COLO668 (cell line): ENCODE measurements around the gene PCSK6.
"Not testable (repeated sequence)": the region's sequence is repeated elsewhere in the genome, so short reads cannot be mapped to it uniquely, and the experiment has no call there.

Source experiments
- DNase-seq: peaks from one replicate; lab custom pipeline; 2025; ENCODE audit not compliant: unreplicated experiment; lab: John Stamatoyannopoulos, UW

Gene PCSK6

DNA sequence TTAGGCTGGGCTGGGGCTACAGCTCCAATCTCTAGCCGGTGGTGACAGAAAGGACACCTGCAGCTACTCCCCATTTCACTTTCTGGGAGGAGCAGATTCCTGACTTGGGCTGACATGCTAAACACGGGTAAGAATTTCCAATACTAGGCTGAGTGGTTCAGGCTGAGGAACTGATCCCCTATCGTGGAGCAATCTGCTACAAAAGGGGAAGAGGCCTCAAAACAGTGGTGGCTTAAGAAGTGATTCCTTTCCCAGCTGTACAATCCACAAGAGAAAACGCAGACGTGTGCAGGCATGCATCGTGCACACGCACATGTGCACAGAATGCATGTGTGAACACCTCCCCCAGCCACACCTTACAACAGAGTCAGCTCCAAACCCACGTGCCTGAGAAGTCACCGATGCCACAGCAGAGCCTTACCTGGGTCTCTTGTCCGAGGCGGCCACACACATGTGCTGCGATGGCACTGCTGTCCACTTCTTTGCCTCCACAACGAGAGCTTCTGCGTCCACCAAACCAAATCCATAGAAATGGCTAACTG, 107.8 kb downstream of the PCSK6 start:
- DNase-seq: no peak

DNA sequence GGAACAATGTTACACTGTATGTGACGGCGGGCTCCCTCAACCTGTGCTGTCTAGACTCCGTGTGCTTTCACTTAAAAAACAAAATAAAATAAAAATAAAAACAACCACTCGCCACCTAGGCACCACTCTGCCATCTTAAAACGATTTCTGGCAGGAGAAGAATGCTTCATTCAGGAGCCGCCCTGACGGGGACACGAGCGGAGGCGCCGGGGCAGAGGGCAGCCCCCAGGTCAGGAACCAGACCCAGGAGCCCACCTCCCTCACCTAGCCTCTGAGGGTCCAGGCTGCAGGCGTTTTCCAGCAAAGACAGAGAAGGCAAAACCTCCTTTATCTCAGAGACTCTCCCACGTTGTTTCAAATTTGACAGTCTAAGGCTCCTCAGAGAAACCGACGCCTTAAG, 109.4 kb downstream of the PCSK6 start:
- no peak for DNase-seq

DNA sequence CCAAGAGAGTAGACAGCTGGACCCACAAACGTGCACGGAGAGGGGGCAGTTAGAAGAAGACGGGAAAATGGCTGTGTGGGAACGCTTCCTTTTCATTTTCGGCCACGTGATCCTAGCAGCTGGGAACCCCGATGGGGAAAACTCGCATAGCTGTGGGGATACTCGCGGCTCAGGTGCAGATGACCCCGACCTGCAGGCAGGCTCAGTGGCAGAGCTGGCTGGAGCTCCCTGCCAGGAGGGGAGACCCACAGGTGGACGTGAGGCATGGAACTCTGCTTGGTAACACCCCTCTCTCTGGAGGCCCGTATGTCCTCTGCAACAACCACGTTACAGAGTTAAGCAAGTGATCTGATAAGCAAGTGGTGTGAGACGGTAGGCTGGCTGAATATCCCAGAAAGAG, 109.9 kb downstream of the PCSK6 start:
- no peak for DNase-seq

DNA sequence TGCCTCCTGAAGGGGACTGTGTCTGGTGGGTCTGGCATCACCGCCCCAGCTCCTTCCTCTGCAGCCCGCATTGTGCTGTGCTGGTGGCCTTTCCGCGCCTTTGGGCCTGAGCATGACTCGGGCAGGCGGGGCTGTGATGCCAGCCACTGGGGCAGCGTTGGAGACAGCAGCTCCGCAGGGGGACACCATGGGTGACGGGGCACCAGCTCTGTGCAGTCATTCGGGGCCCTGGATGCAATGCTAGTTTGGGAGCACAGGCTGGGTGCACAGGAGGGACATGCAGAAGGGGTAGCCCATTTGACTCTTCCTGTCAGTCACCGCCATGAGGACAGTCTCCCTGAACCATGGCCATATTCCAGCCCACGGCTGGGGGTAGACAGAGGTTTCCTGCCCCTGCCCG, 110.6 kb downstream of the PCSK6 start:
- DNase-seq: no peak

DNA sequence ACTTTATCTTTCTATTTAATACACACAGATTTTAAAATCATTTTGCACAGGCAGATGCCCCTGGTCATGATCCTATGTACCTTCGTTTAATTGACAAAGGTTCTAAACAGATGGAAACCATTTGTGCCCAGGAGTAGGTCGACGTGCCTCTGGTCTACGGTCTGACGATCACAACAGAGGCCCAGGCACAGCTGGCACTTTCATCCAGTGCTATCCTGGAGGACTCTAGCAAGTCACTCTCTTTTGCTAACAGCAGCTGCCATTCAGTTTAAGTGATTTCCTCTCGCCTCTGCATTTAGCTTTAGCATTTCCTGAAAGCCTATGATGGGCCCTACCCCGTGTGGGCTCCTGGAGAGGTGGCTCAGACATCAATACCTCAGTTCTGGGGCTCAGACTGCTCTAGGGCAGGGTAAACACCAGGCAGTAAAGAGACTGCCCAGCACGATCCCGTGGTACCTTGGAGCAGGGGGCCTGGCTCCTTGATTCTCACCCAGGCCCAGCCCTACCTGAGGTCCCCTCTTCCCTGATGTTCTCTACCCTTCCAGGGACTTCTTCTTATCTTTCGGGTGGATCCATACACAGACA, 111.2 kb downstream of the PCSK6 start:
- DNase-seq: no peak

DNA sequence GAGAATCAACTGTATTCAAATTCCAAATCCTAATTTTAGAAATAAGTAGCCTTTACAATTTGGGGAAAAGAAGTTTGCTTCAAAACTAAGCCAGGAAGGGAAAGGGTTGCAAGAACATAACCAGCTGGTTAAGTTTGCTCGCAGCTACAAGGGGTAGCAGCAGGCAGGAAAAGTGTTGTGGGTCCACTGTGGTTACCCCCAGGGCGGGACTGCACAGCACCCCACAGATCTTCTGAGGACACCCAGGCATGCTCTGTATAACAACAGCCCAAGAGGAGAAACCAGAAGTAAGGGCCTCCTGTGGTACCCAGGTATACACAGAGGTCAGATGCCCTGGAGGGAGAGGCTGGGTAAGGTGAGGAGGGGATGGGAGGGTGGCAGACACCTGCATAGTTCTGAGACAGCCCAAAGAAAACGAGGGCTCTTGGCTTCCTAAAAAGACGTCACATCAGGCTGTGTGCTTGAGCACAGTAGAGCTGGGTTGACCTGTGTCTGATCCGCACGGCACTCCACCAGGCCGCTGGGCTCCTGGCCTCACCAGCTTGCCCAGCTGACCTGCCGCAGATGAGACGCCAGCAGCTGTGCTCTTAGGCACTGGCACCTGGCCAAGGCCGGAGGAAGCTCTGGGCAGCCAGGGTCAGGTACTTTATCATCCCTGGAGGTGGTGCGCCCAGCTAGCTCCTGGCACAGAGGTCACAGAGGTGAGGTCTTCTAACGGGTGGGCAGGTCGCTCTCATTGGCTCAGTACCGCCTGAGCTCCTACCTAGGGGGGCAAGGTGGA, 112.7 kb downstream of the PCSK6 start:
- no peak for DNase-seq

DNA sequence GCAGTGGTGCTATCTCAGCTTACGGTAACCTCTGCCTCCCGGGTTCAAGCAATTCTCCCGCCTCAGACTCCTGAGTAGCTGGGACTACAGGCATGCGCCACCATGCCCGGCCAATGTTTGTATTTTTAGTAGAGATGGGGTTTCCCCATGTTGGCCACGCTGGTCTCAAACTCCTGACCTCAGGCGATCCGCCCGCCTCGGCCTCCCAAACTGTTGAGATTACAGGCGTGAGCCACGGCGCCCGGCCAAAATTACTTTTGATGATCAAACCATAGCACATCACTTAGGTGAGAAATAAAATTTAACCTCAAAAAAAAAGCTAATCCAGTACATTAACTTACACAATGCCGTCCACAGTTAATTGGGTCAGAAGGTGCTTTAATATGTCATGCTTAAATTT, 114.5 kb downstream of the PCSK6 start:
- DNase-seq: not testable (repeated sequence)

DNA sequence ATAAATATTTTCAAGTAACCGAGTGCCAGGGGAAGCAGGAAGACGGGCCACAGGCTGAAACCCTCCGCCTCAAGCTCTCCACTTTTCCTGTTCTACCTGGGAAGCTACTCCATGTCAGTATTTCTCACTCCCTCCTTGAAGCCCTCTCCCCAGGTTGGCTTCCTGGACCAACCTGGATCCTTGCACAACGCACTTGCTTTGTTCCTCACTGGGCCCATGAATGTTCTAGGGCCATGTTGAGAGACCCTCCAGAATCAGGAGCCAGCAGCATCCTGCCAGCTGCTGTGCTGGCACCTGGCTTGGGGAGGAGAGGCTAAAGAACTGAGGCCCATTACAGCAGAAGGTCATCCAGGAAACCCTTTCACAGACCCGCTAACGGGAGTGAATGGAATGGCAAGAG, 115.2 kb downstream of the PCSK6 start:
- DNase-seq: no peak

DNA sequence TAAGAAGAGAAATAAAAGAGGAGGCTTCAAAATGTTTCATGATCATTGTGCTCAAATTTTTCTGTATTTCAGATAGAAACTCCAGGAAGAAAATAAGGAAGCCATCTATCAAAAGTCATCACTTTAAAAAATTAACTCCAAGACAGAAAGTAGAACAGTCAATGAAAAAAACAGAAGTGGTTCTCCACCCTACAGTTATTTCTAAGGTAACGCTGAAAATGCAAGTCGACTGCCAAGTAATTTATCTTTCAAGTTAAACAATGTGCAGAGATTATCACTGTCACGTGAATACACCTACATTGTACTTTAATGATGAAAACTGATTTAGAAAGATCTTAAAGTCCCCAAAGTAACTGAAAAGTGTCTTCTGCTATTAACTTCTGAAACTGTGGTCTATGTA, 115.9 kb downstream of the PCSK6 start:
- DNase-seq: no peak

DNA sequence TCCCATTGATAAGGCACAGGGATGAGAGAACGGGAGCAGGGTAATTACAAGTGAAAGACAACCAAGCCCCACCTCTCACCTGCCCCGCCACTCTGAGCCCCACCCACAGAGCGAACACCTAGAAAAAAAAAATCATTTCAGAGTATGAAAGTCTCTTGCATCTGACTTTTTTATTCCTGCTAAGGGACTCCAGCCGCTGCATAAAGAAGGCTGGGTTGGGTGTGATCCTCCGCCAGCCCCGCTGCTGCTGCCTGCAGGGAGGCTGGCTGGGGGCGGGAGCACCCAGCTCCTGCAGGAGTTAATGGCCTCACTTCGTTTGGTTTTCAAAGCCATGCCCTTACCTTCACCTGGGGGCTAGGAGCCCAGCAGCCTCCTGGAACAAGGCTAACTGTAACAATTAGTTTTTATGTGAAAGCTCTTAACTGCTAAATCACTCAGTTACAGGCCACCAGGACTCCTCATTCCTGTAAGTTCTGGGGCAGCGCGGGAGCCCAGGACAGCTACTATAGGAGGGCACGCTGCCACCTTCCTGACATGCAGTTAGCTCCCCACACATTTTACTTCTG, 116.5 kb downstream of the PCSK6 start:
- no peak for DNase-seq

DNA sequence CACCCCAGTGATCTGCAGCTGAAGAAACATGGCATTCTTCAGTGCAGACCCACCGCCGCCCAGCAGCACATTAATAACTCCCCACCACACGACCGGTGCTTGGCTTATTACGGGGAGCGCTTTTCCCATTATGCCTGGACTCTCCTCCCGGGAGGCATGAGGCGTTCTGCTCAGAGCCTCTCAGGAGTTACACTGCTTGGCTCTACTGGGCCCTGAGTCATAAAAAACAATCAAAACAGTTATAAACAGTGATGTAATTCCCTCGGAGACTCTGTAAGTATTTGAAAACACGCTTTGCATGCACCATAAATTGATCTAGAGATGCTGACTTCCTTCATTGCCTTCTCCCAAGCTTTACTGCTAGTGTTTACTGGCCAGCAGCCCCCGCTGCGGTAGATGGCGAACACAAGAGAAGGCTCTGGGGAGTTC, 117.3 kb downstream of the PCSK6 start:
- no peak for DNase-seq

DNA sequence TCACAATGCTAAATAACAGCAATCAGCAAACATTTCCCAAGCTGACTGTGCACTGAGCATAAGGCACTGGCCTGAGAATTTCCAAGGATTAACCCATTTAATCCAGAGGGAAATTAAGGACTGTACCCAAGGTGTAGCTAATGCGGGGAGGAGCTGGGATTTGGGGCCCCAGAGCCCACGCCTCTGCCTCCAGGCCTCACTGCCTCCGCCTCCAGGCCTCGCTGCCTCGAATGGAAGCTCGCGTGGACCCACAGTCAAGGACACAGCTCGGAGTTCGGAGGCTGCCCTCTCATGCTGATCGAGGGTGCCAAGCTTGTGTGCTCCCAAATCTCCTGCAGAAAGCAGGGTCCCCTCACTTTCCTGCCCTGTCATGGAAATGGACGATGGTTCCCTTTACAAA, 118.0 kb downstream of the PCSK6 start:
- DNase-seq: no peak

DNA sequence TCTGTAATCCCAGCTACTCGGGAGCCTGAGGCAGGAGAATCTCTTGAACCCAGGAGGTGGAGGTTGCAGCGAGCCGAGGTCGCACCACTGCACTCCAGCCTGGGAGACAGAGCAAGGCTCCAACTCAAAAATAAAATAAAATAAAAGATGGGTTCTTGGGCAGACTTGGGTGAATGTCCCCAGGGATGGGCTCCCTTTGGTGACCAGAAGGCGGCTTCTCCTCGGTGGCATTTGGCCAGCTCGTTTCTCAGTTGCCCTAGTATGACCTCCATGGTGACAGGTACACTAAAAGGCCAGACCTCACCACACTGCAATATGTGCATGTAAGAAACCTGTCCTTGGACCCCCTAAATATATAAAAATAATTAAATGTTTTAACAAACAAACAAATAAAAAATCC, 118.4 kb downstream of the PCSK6 start:
- no peak for DNase-seq

DNA sequence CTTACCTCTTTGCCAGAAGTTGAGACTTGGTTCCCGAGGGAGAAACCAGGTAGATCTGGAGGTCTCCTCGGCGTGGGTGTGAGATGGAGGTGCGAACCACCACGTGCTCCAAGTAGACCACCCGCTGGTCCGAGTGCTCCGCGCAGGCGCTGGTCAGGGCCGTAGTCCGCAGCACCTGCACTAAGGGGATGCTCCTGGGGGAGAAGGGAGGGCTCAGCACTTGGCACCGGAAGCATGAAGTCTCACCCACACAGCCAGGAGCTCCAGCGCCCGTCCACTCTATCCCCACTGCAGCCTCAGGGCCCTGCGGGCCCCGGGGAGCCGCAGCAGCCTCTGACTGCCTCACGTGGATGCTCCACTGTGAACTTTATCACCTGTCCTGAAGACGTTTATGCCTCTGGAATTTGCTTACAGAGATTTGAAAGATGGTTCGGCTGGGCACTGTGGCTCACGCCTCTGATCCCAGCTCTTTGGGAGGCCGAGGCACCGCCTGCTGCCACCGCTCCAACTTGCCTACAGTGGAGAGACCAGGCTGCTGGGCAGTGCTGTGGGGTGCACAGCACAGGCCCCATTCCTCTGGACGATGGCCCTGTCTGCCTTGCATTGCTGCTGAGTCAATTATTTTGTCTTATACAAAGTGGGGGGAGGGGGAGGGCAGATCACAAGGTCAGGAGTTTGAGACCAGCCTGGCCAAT, 119.0 kb downstream of the PCSK6 start:
- no peak for DNase-seq

DNA sequence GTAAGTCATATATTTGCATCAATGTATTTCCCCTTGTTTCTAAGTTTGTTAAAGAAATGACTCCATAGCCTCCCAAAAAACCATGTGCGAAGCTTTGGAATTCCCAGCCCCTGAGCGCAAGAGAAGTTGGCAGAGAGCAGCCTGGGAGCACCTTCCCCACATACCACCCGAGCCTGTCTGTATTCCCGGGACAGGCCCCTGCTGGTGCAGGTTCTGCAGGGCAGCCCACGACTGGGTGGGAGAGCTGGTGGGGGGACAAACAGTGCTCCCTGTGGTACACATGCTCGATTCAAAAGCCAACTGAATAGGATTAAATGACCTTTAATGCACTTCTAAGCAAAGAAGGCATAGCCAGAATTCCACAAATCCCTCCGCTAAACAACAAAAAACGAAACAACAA, 119.8 kb downstream of the PCSK6 start:
- no peak for DNase-seq

DNA sequence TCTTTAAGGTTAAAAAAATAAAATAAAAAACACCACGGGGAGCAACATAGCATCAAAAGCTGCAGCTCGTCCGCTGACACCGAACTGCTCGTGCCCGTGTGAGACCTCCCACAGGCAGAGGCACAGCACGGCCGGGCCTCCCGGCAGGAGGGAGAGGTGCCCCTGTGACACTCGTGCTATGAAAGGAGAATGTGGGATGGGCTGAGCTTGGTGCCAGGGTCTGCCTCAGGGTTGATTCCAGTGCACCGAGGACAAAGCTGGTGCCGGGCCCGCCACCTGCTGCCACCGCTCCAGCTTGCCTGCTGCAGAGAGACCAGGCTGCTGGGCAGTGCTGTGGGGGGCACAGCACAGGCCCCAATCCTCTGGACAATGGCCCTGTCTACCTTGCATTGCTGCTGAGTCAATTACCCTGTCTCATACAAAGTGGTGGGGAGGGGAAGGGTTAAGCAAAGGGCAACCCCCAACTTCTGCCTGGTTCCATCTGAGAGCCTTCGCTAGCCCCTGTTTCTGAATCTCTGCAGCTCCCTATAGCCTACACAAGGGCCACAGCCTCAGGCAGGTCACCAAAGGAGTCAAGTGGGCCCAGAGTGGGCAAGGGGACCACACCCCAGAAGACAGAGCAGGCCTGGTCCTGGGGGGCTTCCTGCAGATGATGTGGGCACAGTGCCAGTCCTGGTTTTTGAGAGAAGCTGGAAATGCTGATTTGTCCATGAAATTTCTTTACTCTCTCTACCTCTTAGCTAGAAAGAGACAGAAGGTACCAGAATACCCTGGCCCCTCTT, 120.5 kb downstream of the PCSK6 start:
- no peak for DNase-seq

DNA sequence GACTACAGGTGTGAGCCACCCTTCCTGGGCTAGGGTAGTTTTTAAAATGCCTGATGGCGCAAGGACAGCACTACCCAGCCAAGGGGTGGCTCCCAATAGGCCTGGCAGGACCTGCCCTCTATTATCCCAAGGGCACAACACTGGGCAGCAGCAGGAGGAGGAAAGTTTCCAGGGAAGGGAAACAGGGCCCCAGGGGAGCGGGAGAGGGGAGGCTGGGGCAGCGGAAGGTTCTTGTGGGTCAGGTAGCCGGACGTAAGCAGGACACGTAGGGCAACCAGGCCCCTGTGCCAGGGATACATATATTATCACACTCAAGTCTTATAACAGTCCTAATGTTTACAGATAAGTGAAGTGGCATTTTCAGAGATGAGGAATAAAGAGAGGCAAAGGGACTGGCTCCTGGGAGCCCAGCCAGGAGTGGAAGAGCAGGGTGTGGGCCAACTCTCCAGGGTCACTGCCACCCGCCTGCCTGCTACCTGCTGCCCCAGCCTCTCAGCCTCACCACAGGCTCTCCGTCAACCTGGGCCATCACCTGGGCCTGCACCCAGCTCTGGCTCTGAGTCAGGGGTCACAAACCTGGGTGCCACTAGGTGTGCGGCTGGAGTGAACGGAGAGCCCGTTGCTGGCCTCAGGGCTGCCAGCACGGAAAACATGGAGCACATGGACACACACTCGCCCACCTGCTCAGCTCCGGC, 121.3 kb downstream of the PCSK6 start:
- DNase-seq: no peak

DNA sequence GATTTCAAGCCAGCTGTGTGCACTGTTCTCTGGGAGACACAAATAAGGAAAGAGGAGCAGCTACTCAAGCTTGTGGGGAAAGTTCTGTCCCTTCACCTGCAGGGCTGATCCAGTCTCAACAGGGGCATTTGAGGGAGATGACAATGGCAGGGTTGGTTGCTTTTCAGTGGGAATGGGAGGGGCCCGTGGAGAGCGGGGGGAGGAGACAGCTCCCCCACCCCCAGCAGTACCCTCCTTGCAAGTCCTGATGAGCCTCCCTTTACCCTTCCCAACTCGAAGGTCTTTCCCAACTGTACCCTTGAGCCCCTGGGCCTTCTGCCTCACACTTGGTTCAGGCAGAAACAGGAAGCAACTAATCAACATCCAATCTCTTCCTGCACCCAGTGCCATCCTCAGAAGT, 122.7 kb downstream of the PCSK6 start:
- DNase-seq: no peak

DNA sequence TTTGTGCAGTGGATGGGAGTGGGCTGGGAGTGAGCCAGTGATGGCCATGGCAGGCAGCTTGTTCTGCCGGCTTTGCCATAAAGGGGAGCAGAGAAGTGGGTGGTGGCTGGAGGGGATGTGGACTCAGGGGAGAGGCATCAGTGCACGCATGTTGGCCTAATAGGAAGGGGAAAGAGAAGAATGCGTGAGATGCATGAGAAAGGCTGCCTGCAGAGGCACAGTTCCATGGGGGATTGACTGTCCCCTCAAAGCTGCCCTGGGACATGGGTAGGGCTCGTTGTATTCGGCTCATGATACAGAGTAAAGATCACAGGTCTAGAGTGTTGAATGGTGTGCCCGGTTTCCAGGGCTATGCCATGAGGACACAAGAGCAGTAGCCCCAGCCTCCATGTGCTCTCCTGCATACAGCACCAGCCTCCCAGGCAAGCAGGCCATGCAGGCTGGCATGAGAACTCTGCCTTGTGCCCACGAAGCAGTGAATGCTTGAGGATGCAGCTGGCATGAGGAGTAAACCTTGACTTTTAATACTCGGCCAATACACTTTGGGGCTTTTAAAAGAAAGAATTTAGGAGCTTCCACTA, 126.4 kb downstream of the PCSK6 start:
- DNase-seq: no peak

DNA sequence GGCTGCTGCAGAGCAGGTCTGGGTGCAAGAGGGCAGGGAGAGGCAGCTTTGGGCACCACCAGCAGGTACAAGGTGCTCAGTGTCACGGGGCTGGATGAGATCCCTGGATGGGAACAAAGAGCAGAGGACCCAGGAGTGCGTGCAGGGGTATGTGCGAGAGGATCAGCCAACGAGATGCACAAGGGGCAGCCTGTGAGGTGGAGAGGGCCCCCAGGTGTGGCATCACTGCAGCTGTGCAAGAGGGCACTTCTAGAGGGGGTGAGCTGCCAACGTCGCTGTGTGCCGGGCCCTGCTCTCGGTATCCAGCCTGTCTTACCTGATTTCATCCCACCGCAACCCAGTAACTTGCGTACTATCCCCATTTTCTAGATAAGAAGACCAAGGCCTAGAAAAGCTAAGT, 127.1 kb downstream of the PCSK6 start:
- DNase-seq: no peak
